T follicular helper cell (primary cell): ENCODE measurements around the gene SNX18.

Experiments
- DNase-seq: peaks from one replicate; pipeline ENCODE4 v3.0.0-alpha.2; 2020; ENCODE audit warnings: low read depth

SNX18 gene

DNA sequence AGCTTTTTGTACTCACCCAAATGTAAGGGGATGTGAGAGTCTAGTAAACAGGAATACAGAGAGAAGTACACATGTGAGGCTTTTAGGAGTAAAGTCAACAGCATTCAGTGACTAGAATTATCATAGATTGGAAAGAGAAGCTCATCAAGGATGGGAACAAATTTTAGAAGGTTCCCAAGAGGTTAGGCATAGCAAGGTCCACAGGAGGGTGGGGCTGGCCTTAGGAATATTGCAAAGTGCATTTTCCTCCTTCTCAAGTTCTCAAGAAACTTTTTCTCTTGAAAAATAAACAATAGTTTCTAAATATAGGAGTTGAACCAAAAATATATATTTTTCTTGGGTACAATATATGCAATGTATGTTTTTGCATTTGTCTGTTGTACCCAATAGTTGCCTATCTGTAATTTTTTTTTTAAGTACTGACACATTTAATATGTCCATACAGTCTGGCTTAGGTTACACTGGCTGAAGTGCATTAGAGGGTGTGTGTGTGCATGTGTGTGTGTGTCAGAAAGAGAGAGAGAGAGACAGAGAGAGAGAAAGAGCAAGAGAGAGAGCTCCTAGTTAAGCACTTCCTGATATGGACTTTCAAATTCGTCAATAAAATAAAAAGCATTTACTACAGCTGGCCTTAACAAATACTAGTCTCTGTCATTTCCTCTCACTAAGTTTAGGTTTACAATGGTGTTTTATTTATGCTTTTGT lies 62.2 kb downstream of the SNX18 start:
- no peak for DNase-seq

DNA sequence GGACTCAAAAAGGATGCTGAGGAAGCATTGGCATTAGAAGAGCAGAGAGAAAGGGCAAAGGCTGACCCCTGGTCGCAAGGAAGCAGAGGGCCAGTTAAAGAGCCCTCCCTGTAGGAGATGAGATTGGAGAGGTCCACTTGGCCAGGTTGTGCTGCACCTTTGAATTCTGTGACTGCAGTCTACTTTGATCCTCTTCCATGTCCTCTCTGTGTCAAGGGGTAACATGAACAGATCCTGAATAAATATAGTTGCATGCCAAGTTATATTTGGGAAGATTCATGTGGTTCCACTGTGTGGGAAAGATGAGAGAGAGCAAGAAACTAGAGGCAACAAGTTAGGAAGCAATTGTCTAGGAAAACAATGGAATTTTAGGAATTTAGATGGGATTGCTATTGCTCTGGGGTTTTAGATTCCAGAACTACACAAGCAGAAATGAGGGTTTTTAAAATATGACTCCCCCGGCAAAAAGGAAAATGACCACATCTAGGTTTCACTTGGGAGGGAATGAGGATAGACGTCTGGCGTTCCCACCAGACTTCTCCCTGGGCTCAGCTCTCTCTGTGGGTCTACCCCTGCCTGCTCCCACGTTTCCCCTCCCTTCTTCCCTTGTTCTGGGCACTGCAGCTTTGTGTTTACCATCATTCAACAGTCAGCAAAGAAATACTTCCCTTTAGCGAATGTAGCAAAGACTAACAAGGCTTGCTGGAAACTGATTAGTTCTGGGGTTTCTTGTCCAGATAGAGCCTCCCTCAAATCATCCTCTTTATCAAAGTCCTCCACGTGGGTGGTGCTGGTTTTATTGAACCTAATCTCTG lies 63.6 kb downstream of the SNX18 start:
- no peak for DNase-seq

DNA sequence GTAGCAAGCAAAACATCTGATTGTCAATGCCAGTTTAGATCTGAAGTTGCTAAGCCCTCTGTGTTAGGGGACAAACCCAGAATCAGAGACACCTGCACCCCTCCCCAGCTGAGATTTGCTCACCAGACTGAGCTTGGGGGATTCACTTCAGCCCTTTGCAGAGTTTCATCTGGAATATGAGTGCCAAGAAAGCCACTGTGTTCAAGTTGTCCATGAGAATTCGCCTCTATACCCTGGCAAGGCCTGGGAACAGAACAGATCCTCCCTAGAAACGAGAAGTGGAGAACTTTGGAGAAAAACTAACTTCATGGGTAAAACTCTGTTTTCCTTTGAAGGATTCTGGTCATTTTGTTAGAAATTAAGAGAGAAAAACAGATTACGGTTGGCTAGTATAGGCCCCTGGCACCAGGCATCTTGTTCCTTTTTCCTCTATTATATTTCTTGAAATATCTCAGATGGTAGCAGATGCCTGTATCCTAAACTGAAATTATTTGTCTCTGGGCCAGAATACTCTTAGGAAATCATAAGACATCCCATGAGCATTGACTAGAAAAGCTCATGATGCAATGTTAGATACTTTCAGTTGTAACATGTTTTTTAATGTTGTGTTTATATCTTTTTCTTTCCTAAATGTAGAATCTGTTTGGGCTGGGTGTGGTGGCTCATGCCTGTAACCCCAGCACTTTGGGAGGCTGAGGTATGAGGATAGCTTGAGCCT lies 64.4 kb downstream of the SNX18 start:
- no peak for DNase-seq

- no peak for DNase-seq
Observed at GRCh38 chr5:54586336-54586735, 68.8 kb downstream of the SNX18 start.

- no peak for DNase-seq
Observed at GRCh38 chr5:54589786-54590185, 72.2 kb downstream of the SNX18 start.

GRCh38 chr5:54590824-54591223 lies 73.3 kb downstream of the SNX18 start:
- no peak for DNase-seq

DNA sequence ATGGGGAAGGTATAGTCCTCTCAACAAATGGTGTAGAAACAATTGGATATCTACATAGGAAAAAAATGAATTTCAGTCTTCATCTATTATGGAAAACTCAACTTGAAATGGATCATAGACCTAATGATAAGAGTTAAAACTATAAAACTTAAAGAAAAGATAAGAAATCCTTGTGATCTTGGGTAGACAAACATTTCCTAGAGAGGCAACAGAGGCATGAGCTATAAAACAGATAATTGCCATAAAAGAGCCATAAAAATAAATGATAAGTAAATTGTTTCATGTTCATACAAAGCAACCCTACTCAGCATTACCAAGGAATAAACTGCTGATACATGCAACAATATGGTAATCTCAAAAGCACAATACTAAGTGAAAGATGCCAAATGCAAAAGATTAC lies 76.2 kb downstream of the SNX18 start:
- no peak for DNase-seq

DNA sequence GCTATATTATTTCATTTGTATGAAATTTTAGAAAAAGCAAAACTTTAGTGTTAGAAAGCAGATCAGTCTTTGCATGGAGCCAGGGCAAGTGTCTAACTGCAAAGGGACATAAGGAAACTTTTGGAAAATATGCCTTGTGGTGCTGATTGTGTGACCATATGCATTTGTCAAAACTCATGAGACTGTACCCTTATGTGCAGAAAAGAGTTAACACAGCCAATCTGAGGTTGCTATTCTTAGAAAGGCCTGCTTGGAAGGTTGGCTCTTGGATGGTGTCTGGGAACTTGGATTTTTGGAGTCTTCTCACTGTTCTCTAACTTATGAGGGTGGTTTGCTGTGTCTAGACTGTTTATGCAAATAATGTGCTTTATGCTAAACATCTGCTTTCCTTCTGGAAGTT lies 76.6 kb downstream of the SNX18 start:
- DNase-seq, result no peak

GRCh38 chr5:54595721-54596120 lies 78.2 kb downstream of the SNX18 start:
- DNase-seq, result no peak
